ENCODE data around the gene MRPS10. TPM values are rescaled to one million over a fixed set of nuclear protein-coding genes. Genes with fewer than 3 reads are reported as not detected.

Gene MRPS10
- total and polyA plus RNA-seq, 2 donors (not counting 1 experiment from before 2014, with no cell fraction given) = 10.5 to 26.4 TPM

DNA sequence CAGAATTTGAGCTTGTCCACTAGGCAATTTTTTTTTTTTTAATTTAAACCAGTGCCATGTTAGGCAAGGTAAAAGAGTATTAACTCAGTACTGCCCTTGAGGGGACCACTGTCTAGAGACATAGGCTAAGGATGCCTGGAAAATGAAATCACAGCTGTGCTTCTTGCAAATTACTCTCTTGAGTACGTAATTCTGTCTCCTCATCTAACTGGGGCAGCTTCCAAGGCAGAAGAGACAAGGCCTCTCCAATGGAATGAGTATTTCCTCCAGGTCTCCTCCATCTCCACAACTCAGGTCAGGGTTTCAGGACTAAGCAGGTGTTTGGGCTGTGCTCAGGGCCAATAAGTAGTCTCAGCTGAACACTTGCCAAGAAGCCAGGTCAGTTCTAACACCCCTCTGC, 33.8 kb upstream of the MRPS10 start:
- H3K27ac Mint-ChIP-seq = no peak overlapping the region
- H3K4me1 Mint-ChIP-seq = no peaks in the 10 kb centered on the region
- H3K4me1 ChIP-seq (ENCODE audit: control insufficient read depth in 2 of 2, insufficient read depth in 2 of 2, low read length in 2 of 2) = no peaks in the 10 kb centered on the region
- H3K9me3 Mint-ChIP-seq (ENCODE audit: insufficient read depth) = no peaks in the 10 kb centered on the region
- TF ChIP-seq, protein P1, sequence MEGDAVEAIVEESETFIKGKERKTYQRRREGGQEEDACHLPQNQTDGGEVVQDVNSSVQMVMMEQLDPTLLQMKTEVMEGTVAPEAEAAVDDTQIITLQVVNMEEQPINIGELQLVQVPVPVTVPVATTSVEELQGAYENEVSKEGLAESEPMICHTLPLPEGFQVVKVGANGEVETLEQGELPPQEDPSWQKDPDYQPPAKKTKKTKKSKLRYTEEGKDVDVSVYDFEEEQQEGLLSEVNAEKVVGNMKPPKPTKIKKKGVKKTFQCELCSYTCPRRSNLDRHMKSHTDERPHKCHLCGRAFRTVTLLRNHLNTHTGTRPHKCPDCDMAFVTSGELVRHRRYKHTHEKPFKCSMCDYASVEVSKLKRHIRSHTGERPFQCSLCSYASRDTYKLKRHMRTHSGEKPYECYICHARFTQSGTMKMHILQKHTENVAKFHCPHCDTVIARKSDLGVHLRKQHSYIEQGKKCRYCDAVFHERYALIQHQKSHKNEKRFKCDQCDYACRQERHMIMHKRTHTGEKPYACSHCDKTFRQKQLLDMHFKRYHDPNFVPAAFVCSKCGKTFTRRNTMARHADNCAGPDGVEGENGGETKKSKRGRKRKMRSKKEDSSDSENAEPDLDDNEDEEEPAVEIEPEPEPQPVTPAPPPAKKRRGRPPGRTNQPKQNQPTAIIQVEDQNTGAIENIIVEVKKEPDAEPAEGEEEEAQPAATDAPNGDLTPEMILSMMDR (IDR thresholded peaks at IDR 0.05) = no peak
- TF ChIP-seq EZH2 (IDR thresholded peaks at IDR 0.05; ENCODE audit: borderline replicate concordance, insufficient read depth, low read depth, low read length, poor library complexity, severe bottlenecking) = no peak
- ChIA-PET POLR2A (no interaction called here), CTCF (no interaction called here)
- no peak overlapping the region for H3K9ac ChIP-seq (ENCODE audit: low read length)
- H3K4me3 ChIP-seq (ENCODE audit: control extremely low read depth in 1 of 5, extremely low read depth in 1 of 5, insufficient read depth in 1 of 5, low read depth in 2 of 5, low read length in 4 of 5) = no peak overlapping the region
- no peak overlapping the region for H3K4me2 ChIP-seq (replicated peaks; ENCODE audit: low read depth, low read length, poor library complexity, severe bottlenecking)
- H3K36me3 ChIP-seq (replicated peaks in 1 of 2; ENCODE audit: control extremely low read depth in 1 of 2, control insufficient read depth in 1 of 2, extremely low read depth in 1 of 2, insufficient read depth in 2 of 2, low read length in 1 of 2) = no peaks in the 10 kb centered on the region
- intact Hi-C loops (cut with micrococcal nuclease) = no loop called here
- H2AFZ ChIP-seq (ENCODE audit: insufficient read depth, low read depth, low read length, poor library complexity, severe bottlenecking) = no peak overlapping the region
- no peak overlapping the region for H3K4me3 Mint-ChIP-seq
- H3K79me2 ChIP-seq (ENCODE audit: control insufficient read depth, insufficient read depth, low read length) = no peaks in the 10 kb centered on the region
- H3K27me3 ChIP-seq (replicated peaks in 1 of 4; ENCODE audit: control extremely low read depth in 1 of 4, control insufficient read depth in 3 of 4, insufficient read depth in 4 of 4, low read length in 3 of 4) = no peaks in the 10 kb centered on the region
- no peaks in the 10 kb centered on the region for H3K9me3 ChIP-seq (ENCODE audit: control extremely low read depth in 1 of 3, control insufficient read depth in 2 of 3, insufficient read depth in 1 of 3, low read length in 2 of 3)
- DNase-seq = no peak
- no peak overlapping the region for H3K27ac ChIP-seq (ENCODE audit: low read length in 2 of 2)
- no peaks in the 10 kb centered on the region for H4K20me1 ChIP-seq (ENCODE audit: control insufficient read depth, insufficient read depth, low read length, poor library complexity, severe bottlenecking)
- H3K27me3 Mint-ChIP-seq = no peaks in the 10 kb centered on the region
- WGBS (ENCODE audit: insufficient coverage) = 100% methylated on average over 1 of the region's 1 CpG
- ATAC-seq (ENCODE audit: low read depth) = no peak

DNA sequence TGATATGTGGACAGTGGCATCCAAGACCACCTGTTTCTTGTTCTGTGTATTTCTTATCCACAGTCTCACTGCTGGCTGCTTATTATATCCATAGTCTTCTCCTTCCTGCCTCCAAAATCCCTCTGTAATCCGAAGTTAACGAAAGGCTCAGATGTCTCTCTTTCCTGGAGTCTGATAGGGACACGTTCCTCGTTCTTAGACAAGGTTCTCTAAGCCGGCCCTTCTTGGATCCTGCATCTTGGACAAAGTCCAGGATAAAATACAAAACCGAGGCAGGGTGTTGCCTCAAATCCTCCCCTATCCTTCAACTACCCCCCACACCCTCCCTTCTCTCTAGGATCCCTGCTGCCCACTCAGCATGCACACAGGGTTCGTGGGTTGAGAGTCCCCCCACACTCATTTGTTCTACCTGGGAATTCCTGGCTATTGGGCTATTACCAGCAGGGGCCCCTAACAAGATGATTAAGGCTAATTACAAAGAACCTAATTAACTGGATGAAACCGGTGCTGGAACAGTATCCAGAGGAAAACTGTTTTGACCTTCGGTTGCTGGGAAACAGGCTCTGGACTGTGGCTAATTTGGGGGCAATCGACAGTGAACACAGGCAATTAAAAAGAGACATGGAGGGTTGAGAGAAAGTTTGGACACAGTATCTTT, 32.7 kb upstream of the MRPS10 start:
- no peaks in the 10 kb centered on the region for H3K79me2 ChIP-seq (ENCODE audit: control insufficient read depth, insufficient read depth, low read length)
- H3K4me2 ChIP-seq (replicated peaks; ENCODE audit: low read depth, low read length, poor library complexity, severe bottlenecking) = no peak overlapping the region
- no peak overlapping the region for H3K27ac Mint-ChIP-seq
- H3K27me3 ChIP-seq (replicated peaks in 1 of 4; ENCODE audit: control extremely low read depth in 1 of 4, control insufficient read depth in 3 of 4, insufficient read depth in 4 of 4, low read length in 3 of 4) = no peaks in the 10 kb centered on the region
- H3K9ac ChIP-seq (ENCODE audit: low read length) = no peak overlapping the region
- H3K27me3 Mint-ChIP-seq = no peaks in the 10 kb centered on the region
- POLR2A ChIA-PET = interaction anchor here (0.6 kb wide), 1 partner anchor 302 kb away, joined by 6 read pairs; no protein-coding TSS in a partner anchor
- no peaks in the 10 kb centered on the region for H3K4me1 ChIP-seq (ENCODE audit: control insufficient read depth in 2 of 2, insufficient read depth in 2 of 2, low read length in 2 of 2)
- no peak for DNase-seq
- no peaks in the 10 kb centered on the region for H3K9me3 Mint-ChIP-seq (ENCODE audit: insufficient read depth)
- H3K4me3 Mint-ChIP-seq = no peak overlapping the region
- no peaks in the 10 kb centered on the region for H3K36me3 ChIP-seq (replicated peaks in 1 of 2; ENCODE audit: control extremely low read depth in 1 of 2, control insufficient read depth in 1 of 2, extremely low read depth in 1 of 2, insufficient read depth in 2 of 2, low read length in 1 of 2)
- no peaks in the 10 kb centered on the region for H3K4me1 Mint-ChIP-seq
- H4K20me1 ChIP-seq (ENCODE audit: control insufficient read depth, insufficient read depth, low read length, poor library complexity, severe bottlenecking) = no peaks in the 10 kb centered on the region
- intact Hi-C loops (cut with micrococcal nuclease) = no loop called here
- WGBS (ENCODE audit: insufficient coverage) = 93% methylated on average over 8 of the region's 10 CpGs
- no peak overlapping the region for H3K4me3 ChIP-seq (ENCODE audit: control extremely low read depth in 1 of 5, extremely low read depth in 1 of 5, insufficient read depth in 1 of 5, low read depth in 2 of 5, low read length in 4 of 5)
- H2AFZ ChIP-seq (ENCODE audit: insufficient read depth, low read depth, low read length, poor library complexity, severe bottlenecking) = no peak overlapping the region
- TF ChIP-seq EZH2 (IDR thresholded peaks at IDR 0.05; ENCODE audit: borderline replicate concordance, insufficient read depth, low read depth, low read length, poor library complexity, severe bottlenecking) = no peak
- TF ChIP-seq, protein P1 (IDR thresholded peaks at IDR 0.05) = no peak
- H3K27ac ChIP-seq (ENCODE audit: low read length in 2 of 2) = no peak overlapping the region
- CTCF ChIA-PET = no interaction called here
- H3K9me3 ChIP-seq (ENCODE audit: control extremely low read depth in 1 of 3, control insufficient read depth in 2 of 3, insufficient read depth in 1 of 3, low read length in 2 of 3) = no peaks in the 10 kb centered on the region
- no peak for ATAC-seq (ENCODE audit: low read depth)
